Chondrocyte (in vitro differentiated cells): Measurements from ENCODE around the gene PKD1L1. TPM values are rescaled to one million over a fixed set of nuclear protein-coding genes. Genes with fewer than 3 reads are reported as not detected.

ENCODE experiments used
- DNase-seq: peaks from one replicate; pipeline ENCODE4 v3.0.0; 2021; ENCODE audit warnings: mixed read lengths, low spot score
- H3K27ac Mint-ChIP-seq: one replicate; pipeline ENCODE4 v1.8.0; 2021; ENCODE audit warnings: mild to moderate bottlenecking, moderate library complexity, mixed read lengths; ENCODE audit not compliant: unreplicated experiment
- H3K27me3 Mint-ChIP-seq: 2 replicates; pipeline ENCODE4 v1.8.0; 2021; ENCODE audit warnings: low read depth, mixed read lengths
- H3K36me3 Mint-ChIP-seq: 2 replicates; pipeline ENCODE4 v1.8.0; 2021; ENCODE audit warnings: low read depth, mixed read lengths
- H3K4me1 Mint-ChIP-seq: 2 replicates; pipeline ENCODE4 v1.8.0; 2021; ENCODE audit warnings: low read depth, mild to moderate bottlenecking, mixed read lengths
- H3K4me3 Mint-ChIP-seq: one replicate; pipeline ENCODE4 v1.8.0; 2021; ENCODE audit warnings: mild to moderate bottlenecking, moderate library complexity, mixed read lengths; ENCODE audit not compliant: unreplicated experiment
- H3K9me3 Mint-ChIP-seq: 2 replicates; pipeline ENCODE4 v1.8.0; 2021; ENCODE audit warnings: low read depth, mixed read lengths
- total RNA-seq: library from RNA; stranded (reverse); gene quantifications from 3 replicates; pipeline ENCODE4 v1.2.1, GENCODE V29; 2021
- TF ChIP-seq, protein P1 (sequence below): fragments of 200-600 bp; sonication (generic); IDR thresholded peaks from 2 replicates; pipeline ENCODE4 v1.5.0; 2021; ENCODE audit warnings: antibody characterized with exemption, mild to moderate bottlenecking, moderate library complexity

PKD1L1 gene
- total RNA-seq, 1 donor from 2014 or later, result 0.25 TPM

DNA sequence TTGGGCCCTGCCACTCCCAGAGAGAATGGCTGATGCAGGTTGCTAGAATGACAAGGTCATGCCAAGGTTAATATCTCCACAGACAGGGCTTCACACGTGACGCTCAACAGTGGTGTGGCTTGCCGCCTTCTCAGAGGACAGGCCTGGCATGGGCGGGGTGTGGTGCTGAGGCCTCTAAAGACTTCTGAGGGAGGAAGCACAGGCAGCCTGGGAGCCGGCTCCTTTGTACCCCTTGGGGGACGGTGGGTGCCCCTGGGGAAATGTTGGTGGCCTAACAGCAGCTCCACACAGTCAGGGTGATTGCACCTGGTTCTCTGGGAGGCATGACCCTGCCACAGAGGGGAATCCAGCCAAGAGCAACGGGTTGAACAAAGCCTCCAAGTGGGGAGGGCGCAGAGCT, 115.1 kb downstream of the PKD1L1 start:
- H3K27ac Mint-ChIP-seq, result no peak overlapping the region
- TF ChIP-seq, protein P1, sequence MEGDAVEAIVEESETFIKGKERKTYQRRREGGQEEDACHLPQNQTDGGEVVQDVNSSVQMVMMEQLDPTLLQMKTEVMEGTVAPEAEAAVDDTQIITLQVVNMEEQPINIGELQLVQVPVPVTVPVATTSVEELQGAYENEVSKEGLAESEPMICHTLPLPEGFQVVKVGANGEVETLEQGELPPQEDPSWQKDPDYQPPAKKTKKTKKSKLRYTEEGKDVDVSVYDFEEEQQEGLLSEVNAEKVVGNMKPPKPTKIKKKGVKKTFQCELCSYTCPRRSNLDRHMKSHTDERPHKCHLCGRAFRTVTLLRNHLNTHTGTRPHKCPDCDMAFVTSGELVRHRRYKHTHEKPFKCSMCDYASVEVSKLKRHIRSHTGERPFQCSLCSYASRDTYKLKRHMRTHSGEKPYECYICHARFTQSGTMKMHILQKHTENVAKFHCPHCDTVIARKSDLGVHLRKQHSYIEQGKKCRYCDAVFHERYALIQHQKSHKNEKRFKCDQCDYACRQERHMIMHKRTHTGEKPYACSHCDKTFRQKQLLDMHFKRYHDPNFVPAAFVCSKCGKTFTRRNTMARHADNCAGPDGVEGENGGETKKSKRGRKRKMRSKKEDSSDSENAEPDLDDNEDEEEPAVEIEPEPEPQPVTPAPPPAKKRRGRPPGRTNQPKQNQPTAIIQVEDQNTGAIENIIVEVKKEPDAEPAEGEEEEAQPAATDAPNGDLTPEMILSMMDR, result no peak
- H3K27me3 Mint-ChIP-seq, result no peaks in the 10 kb centered on the region
- no peaks in the 10 kb centered on the region for H3K36me3 Mint-ChIP-seq
- H3K4me1 Mint-ChIP-seq, result peaks cover under 1% of the 10 kb centered on the region
- no peaks in the 10 kb centered on the region for H3K9me3 Mint-ChIP-seq
- no peak overlapping the region for H3K4me3 Mint-ChIP-seq
- DNase-seq, result no peak

DNA sequence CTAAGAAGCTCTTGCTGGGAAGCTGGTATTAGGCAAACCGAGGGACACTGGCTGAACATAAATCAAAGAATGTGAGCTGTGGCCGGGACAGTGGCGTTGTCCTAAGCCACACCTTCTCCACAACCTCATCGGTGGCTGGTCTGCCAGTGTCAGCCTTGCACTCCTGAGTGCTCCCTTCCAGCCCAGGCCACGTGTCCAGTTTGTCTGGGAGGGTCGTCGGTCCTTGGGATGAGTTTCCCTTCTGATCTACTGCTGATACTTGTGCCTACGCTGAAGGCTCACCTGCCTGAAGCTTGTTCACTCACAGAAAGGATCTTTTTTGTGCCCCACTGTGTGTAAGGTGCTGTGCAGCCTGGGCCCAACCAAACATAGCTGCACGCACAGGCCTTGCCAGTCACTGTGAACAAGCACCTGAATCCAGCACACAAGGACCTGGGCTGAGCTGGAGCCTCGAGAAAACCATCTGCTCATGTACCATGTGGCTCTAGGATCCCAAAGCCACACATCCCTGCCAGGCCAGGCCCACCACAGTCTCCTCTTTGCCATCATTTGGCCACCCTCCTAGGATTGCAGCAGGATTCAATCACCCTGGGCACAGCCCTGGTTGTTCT, 116.1 kb downstream of the PKD1L1 start:
- no peaks in the 10 kb centered on the region for H3K9me3 Mint-ChIP-seq
- H3K27ac Mint-ChIP-seq, result no peak overlapping the region
- H3K36me3 Mint-ChIP-seq, result no peaks in the 10 kb centered on the region
- TF ChIP-seq, protein P1, result no peak
- DNase-seq, result no peak
- peaks cover 11% of the 10 kb centered on the region for H3K4me1 Mint-ChIP-seq
- no peaks in the 10 kb centered on the region for H3K27me3 Mint-ChIP-seq
- no peak overlapping the region for H3K4me3 Mint-ChIP-seq

DNA sequence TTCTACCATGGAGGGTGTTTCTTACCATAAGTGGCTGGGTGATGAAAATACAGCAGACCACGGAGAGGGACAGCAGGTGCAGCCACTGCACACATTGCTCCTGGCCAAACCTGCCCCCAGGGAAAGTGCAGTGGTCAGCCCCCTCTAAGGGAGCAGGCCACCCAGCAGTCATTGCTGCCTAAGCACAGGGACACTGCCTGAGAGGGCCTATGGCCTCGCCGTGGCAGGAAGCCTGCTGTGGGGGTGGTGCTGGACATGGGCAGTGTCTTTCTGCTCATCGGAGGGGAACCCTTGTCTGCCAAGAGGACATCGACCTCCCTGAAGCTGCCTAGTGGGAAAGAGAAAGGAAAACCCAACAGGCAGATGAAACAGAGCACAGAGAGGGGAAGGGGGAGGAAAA, 118.3 kb downstream of the PKD1L1 start:
- TF ChIP-seq, protein P1, result no peak
- no peak for DNase-seq
- peaks cover 22% of the 10 kb centered on the region for H3K4me1 Mint-ChIP-seq

DNA sequence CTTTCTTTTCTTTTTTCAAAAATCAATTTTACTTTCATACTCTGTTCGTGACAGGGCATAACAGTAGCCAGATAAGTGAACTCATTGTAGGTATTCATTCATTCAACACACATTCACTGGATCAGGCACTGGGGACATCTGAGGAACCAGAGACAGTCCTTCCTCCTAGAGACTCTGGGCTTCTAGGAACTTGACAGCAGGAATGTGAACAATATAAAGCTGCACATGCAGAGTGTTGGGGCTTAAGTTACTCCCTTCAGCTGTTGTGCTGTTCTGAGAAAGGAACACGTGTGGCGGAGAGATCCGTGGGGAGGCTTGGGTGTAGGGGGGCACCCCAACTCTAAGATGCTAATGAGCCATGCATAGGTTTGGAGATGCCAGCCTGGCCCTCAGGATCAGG, 120.4 kb downstream of the PKD1L1 start:
- Mint-ChIP-seq H3K9me3 (no peaks in the 10 kb centered on the region), H3K36me3 (no peaks in the 10 kb centered on the region), H3K4me3 (no peak overlapping the region), H3K4me1 (peaks cover 22% of the 10 kb centered on the region), H3K27ac (peak overlapping the region; percentile 41), H3K27me3 (no peaks in the 10 kb centered on the region)
- DNase-seq, result no peak
- TF ChIP-seq, protein P1, result no peak

More for the DNA sequence above, 118.3 kb downstream of the PKD1L1 start:
- no peaks in the 10 kb centered on the region for H3K27me3 Mint-ChIP-seq
- H3K27ac Mint-ChIP-seq, result no peak overlapping the region
- H3K9me3 Mint-ChIP-seq, result no peaks in the 10 kb centered on the region
- H3K36me3 Mint-ChIP-seq, result no peaks in the 10 kb centered on the region
- no peak overlapping the region for H3K4me3 Mint-ChIP-seq

DNA sequence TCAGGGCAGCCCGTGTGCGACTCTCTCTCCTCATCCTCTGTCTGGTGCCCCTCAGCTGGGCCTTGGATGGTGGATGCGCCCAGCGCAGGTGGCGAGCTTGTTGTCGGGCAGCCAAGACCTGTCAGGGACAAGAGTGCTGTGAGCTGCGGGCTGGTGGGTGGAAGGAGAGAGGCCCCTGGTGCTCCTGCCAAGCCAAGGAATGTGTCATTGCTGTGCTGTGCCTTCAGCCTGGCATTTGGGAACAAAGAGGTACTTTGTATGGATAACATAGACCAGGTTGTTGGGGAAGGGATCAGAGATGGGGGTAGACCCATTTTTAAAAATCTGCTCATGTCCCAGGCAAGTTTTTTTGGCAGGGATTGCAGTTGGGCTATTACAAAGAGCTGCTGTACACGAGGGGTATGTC, 120.9 kb downstream of the PKD1L1 start:
- Mint-ChIP-seq H3K9me3 (no peaks in the 10 kb centered on the region), H3K4me1 (peaks cover 22% of the 10 kb centered on the region), H3K4me3 (no peak overlapping the region), H3K27ac (peak overlapping the region; percentile 41), H3K36me3 (no peaks in the 10 kb centered on the region), H3K27me3 (no peaks in the 10 kb centered on the region)
- TF ChIP-seq, protein P1, result no peak
- DNase-seq, result no peak
